ENCODE data around the gene ARID1B. TPM values are rescaled to one million over a fixed set of nuclear protein-coding genes. Genes with fewer than 3 reads are reported as not detected.

ARID1B gene
- total and polyA plus RNA-seq, 2 of the 4 experiments (the other 2 are of a cell fraction) = 14.5 to 20.1 TPM

GRCh38 chr6:156794546-156795354, 17.6 kb downstream of the ARID1B start:
- H2AK5ac ChIP-seq (ENCODE audit: low read depth, low read length) = peak overlapping the region; percentile 24; the same call in 1 of the 2 replicates
- CTCF ChIA-PET = no interaction called here
- no peak overlapping the region for H3K9ac ChIP-seq (ENCODE audit: low read depth, low read length)
- peaks cover 11% of the 10 kb centered on the region for H3K4me1 ChIP-seq (ENCODE audit: control insufficient read depth, insufficient read depth, low read length)
- H3K79me1 ChIP-seq (ENCODE audit: low read depth in 1 of 2, low read length in 2 of 2) = peaks cover 39 to 86% of the 10 kb centered on the region in 2 experiments
- no peaks in the 10 kb centered on the region for H3K27me3 ChIP-seq (ENCODE audit: control insufficient read depth, insufficient read depth, low read length)
- H2BK20ac ChIP-seq (ENCODE audit: low read depth, low read length) = no peak overlapping the region
- in situ Hi-C loops (cut with MboI; ENCODE audit: low sequenced_read_pairs) (no loop called here), intact Hi-C loops (cut with micrococcal nuclease) (no loop called here), dilution Hi-C loops (cut with HindIII; ENCODE audit: low sequenced_read_pairs, unreplicated experiment) (no loop called here)
- peaks cover 29% of the 10 kb centered on the region for H3K9me1 ChIP-seq (ENCODE audit: insufficient read depth, low read length)
- H3K23ac ChIP-seq (ENCODE audit: low read depth, low read length) = 0 out of 2 replicates have a peak overlapping the region, but pooled peaks have one; percentile 31
- H3K4ac ChIP-seq (ENCODE audit: low read depth, low read length) = no peak overlapping the region
- H2BK15ac ChIP-seq (ENCODE audit: low read depth, low read length) = no peak overlapping the region
- no peak overlapping the region for H4K8ac ChIP-seq (ENCODE audit: low read depth in 2 of 2, low read length in 2 of 2)
- no TSS peak for BruUV-seq (replicated peaks)
- H2AK9ac ChIP-seq (replicated peaks; ENCODE audit: low read depth, low read length, poor library complexity) = no peak overlapping the region
- no peak overlapping the region for H3K27ac ChIP-seq (ENCODE audit: insufficient read depth, low read length)
- POLR2A ChIA-PET (ENCODE audit: unreplicated experiment) = no interaction called here
- H3K36me3 ChIP-seq (ENCODE audit: control insufficient read depth, insufficient read depth, low read length) = peaks cover 2% of the 10 kb centered on the region; the same call in 1 of the 2 replicates
- no peak overlapping the region for H3K4me3 ChIP-seq (ENCODE audit: insufficient read depth, low read depth, low read length)
- H3K9me3 ChIP-seq (ENCODE audit: control insufficient read depth, insufficient read depth, low read length) = no peaks in the 10 kb centered on the region
- WGBS, 2 experiments (ENCODE audit: extremely low coverage in 2 of 2, insufficient read length in 1 of 2) = 70% methylated on average over 2 of the region's 14 CpGs; no CpG with 5 or more reads in 1 of the 2 experiments
- H4K91ac ChIP-seq (ENCODE audit: insufficient read depth, low read depth, low read length) = no peak overlapping the region
- no peak overlapping the region for H4K5ac ChIP-seq (ENCODE audit: low read depth, low read length)
- H3K56ac ChIP-seq (ENCODE audit: extremely low read depth, insufficient read depth, low read length) = no peak overlapping the region
- peaks cover 84% of the 10 kb centered on the region for H4K20me1 ChIP-seq (ENCODE audit: insufficient read depth, low read length)
- H2BK120ac ChIP-seq (ENCODE audit: low read depth, low read length) = no peak overlapping the region
- H2AFZ ChIP-seq (replicated peaks; ENCODE audit: low read length, poor library complexity) = no peak overlapping the region
- H3K18ac ChIP-seq (ENCODE audit: low read depth, low read length) = no peak overlapping the region
- no peak for DNase-seq
- no peak for ATAC-seq (ENCODE audit: low read depth)
- no peak overlapping the region for H3K4me2 ChIP-seq (ENCODE audit: low read depth, low read length)
- no peak overlapping the region for H3K14ac ChIP-seq (replicated peaks; ENCODE audit: low read depth, low read length)
- TF ChIP-seq MAFK (IDR thresholded peaks at IDR 0.05; ENCODE audit: low read depth, low read length) (no peak), CTCF (conservative IDR thresholded peaks at IDR 0.05; ENCODE audit: low read depth, low read length) (no peak), CHD1 (IDR thresholded peaks at IDR 0.05; ENCODE audit: low read depth, low read length) (no peak), NFE2L2 (IDR thresholded peaks at IDR 0.05; ENCODE audit: low read depth, low read length) (no peak), USF2 (IDR thresholded peaks at IDR 0.05; ENCODE audit: low read depth, low read length) (no peak), MAZ (IDR thresholded peaks at IDR 0.05; ENCODE audit: borderline replicate concordance, low read depth, low read length) (no peak), RCOR1 (IDR thresholded peaks at IDR 0.05; ENCODE audit: insufficient replicate concordance, low read length) (no peak), MXI1 (IDR thresholded peaks at IDR 0.05; ENCODE audit: borderline replicate concordance, low read depth, low read length) (no peak), ELK1 (IDR thresholded peaks at IDR 0.05; ENCODE audit: borderline replicate concordance, low read depth, low read length) (no peak)
- H2BK5ac ChIP-seq (ENCODE audit: low read depth, low read length, poor library complexity, severe bottlenecking) = no peak overlapping the region

Measured in IMR-90 (cell line).